ENCODE results near the gene CYP27A1.

GRCh38 chr2:218819093-218819492 is 37.1 kb downstream of the CYP27A1 start:
- TF ChIP-seq ZC3H11A (IDR thresholded peaks at IDR 0.05) (no peak), CTCF (IDR thresholded peaks at IDR 0.05) (no peak), POLR2A (IDR thresholded peaks at IDR 0.05; ENCODE audit: low read length) (no peak), CHD4 (IDR thresholded peaks at IDR 0.05; ENCODE audit: borderline replicate concordance) (no peak), RAD21 (conservative IDR thresholded peaks at IDR 0.05 in 1 of 2, IDR thresholded peaks at IDR 0.05 in 1 of 2) (no peak), HOXA7 (CRISPR knock-in tag; IDR thresholded peaks at IDR 0.05) (no peak)
- TF ChIP-seq, protein P1, sequence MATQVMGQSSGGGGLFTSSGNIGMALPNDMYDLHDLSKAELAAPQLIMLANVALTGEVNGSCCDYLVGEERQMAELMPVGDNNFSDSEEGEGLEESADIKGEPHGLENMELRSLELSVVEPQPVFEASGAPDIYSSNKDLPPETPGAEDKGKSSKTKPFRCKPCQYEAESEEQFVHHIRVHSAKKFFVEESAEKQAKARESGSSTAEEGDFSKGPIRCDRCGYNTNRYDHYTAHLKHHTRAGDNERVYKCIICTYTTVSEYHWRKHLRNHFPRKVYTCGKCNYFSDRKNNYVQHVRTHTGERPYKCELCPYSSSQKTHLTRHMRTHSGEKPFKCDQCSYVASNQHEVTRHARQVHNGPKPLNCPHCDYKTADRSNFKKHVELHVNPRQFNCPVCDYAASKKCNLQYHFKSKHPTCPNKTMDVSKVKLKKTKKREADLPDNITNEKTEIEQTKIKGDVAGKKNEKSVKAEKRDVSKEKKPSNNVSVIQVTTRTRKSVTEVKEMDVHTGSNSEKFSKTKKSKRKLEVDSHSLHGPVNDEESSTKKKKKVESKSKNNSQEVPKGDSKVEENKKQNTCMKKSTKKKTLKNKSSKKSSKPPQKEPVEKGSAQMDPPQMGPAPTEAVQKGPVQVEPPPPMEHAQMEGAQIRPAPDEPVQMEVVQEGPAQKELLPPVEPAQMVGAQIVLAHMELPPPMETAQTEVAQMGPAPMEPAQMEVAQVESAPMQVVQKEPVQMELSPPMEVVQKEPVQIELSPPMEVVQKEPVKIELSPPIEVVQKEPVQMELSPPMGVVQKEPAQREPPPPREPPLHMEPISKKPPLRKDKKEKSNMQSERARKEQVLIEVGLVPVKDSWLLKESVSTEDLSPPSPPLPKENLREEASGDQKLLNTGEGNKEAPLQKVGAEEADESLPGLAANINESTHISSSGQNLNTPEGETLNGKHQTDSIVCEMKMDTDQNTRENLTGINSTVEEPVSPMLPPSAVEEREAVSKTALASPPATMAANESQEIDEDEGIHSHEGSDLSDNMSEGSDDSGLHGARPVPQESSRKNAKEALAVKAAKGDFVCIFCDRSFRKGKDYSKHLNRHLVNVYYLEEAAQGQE (IDR thresholded peaks at IDR 0.05) = no peak
